ENCODE data around the gene RPS8.
A peak's percentile ranks its signal among the peaks of the same experiment; 100 is the strongest.
"Not testable (repeated sequence)": the region's sequence is repeated elsewhere in the genome, so short reads cannot be mapped to it uniquely, and the experiment has no call there.

Gene RPS8

GRCh38 chr1:44803062-44803311 is 27.6 kb downstream of the RPS8 start:
- DNase-seq (ENCODE audit: low read depth, low spot score) = no peak

- DNase-seq (ENCODE audit: low read depth, low spot score) = no peak
These were observed 28.2 kb downstream of the RPS8 start for GRCh38 chr1:44803312-44804095.

DNA sequence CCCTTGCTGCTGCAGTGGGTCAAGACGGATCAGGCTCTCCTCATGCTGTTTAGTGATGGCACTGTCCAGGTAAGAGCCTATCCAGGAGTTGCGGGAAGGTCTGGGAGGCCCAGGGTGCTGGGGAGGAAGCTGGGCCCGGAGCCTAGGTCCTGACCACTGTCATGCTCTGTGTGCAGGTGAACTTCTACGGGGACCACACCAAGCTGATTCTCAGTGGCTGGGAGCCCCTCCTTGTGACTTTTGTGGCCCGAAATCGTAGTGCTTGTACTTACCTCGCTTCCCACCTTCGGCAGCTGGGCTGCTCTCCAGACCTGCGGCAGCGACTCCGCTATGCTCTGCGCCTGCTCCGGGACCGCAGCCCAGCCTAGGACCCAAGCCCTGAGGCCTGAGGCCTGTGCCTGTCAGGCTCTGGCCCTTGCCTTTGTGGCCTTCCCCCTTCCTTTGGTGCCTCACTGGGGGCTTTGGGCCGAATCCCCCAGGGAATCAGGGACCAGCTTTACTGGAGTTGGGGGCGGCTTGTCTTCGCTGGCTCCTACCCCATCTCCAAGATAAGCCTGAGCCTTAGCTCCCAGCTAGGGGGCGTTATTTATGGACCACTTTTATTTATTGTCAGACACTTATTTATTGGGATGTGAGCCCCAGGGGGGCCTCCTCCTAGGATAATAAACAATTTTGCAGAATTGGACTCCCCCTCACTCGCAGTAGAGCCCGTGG is 30.1 kb downstream of the RPS8 start:
- no peak for DNase-seq (ENCODE audit: low read depth, low spot score)

DNA sequence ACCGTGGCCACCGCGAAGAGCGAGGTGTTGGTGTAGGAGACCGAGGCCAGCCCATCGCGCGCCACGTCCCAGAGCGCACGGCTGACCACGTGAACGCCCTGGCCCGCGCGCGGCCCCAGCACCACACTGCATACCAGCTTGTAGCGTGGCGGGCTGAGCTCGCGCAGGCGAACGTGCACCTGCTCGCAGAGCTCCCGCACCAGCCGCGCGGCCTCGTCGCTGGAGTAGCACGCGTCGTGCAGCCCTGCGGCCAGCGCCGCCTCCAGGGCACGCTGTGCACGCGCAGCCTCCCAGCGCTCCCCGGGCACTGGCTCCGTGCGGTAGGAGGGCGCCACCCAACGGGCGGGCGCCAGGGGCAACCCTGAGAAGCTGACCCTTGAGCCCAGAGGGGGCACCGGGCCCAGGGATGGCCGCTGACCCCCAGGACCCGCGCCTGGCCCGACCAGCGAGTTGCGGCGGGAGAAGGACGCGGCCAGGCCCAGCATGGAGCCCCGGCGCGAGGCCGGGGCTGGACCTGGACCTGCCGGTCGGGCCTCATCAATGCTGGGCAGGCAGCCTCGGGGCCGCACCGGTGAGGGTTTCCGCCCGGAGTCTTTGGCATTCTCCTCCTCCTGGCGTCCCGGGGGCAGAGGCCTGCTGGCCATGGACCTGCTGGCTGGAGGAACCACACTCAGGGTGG is 30.8 kb downstream of the RPS8 start:
- no peak for DNase-seq (ENCODE audit: low read depth, low spot score)

- no peak for DNase-seq (ENCODE audit: low read depth, low spot score)
These were observed 31.5 kb downstream of the RPS8 start, which contains the start of gene DYNLT4 for GRCh38 chr1:44806704-44807363. Gene DYNLT4 (minus strand): TSS chr1:44807351. CDS start chr1:44806668, 683 bp downstream.

DNA sequence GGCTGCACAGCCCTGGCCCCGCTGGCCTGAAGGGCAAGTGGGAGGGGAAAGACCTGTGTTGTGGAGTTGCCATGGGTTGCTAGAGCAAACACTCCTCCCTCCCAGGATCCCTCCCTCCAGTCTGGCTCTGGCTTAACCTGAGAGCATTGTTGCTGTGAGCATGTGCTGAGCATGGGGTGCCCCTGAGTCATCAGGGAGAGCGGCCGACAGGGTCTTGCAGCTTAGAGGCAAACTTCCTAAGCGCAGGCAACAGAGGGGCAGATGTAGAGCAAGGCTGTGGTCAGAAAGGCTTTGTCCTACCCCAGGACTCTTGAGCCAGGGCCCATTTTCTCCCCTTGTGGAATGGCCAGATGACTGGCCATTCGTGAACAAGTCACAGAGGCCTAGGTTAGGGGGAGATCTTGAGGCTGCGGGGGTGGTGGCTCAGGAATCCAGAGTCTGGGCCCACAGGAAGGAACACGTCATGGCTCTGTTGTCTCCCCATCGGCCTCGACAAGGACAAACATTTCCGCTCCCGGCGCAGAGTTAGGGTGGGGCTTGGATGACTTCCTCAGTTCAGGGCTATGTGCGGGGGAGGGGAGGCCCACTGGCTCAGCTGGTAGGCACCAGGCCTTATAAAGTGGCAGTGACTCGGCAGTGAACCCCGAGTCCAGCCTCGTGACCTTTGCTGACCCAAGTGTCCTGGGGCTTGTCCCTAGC is 32.2 kb downstream of the RPS8 start:
- peak; percentile 62 for DNase-seq (ENCODE audit: low read depth, low spot score)

- peak; percentile 42 for DNase-seq (ENCODE audit: low read depth, low spot score)
These were observed 33.0 kb downstream of the RPS8 start, which contains the start of gene BTBD19 for GRCh38 chr1:44808063-44808937. Gene BTBD19 (plus strand): TSS chr1:44808523. CDS start chr1:44808821, 298 bp downstream.

- DNase-seq (ENCODE audit: low read depth, low spot score) = peak; percentile 70
These were observed 33.9 kb downstream of the RPS8 start for GRCh38 chr1:44808938-44809917.

DNA sequence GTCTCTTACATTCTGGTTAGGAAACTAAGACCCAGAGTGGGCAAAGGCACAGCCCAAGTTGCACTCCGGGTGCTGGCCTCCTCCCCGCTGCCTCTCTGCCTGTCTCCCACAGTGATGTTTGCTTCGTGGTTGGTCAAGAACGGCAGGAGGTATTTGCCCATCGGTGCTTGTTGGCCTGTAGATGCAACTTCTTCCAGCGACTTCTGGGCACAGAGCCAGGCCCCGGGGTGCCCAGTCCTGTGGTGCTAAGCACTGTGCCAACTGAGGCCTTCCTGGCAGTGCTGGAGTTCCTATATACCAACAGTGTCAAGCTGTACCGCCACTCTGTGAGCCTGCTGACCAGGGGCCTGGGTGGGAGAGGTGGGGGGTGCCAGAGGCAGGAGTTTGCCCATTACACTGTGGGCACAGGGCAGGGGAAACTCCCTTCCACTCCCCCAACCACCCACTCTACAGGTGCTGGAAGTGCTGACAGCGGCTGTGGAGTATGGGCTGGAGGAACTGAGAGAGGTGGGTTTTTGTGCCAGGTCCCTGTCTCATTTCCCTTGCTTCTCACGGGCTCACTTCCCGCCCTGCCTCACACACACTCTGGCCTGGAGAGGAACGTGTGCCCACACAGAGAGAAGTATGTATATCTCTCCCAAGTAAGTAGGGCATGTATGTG is 34.9 kb downstream of the RPS8 start:
- DNase-seq (ENCODE audit: low read depth, low spot score) = no peak

GRCh38 chr1:44810762-44811105 is 35.4 kb downstream of the RPS8 start:
- not testable (repeated sequence) for DNase-seq (ENCODE audit: low read depth, low spot score)

- DNase-seq (ENCODE audit: low read depth, low spot score) = no peak
These were observed 35.9 kb downstream of the RPS8 start for GRCh38 chr1:44811234-44811633.

- no peak for DNase-seq (ENCODE audit: low read depth, low spot score)
These were observed 37.6 kb downstream of the RPS8 start for GRCh38 chr1:44812822-44813543.

DNA sequence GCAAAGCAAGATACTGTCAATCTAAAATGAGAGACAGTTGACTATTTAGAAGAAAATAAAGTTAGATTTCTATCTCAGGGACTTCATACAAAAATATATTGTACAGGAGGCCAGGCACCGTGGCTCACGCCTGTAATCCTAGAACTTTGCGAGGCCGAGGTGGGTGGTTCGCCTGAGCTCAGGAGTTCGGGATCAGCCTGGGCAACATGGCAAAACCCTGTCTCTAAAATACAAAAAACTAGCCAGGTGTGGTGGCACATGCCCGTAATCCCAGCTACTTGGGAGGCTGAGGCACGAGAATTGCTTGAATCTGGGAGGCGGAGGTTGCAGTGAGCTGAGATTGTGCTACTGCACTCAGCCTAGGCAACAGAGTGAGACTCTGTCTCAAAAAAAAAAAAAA is 40.6 kb downstream of the RPS8 start:
- DNase-seq (ENCODE audit: low read depth, low spot score) = not testable (repeated sequence)

- DNase-seq (ENCODE audit: low read depth, low spot score) = no peak
These were observed 42.0 kb downstream of the RPS8 start for GRCh38 chr1:44817307-44817706.

DNA sequence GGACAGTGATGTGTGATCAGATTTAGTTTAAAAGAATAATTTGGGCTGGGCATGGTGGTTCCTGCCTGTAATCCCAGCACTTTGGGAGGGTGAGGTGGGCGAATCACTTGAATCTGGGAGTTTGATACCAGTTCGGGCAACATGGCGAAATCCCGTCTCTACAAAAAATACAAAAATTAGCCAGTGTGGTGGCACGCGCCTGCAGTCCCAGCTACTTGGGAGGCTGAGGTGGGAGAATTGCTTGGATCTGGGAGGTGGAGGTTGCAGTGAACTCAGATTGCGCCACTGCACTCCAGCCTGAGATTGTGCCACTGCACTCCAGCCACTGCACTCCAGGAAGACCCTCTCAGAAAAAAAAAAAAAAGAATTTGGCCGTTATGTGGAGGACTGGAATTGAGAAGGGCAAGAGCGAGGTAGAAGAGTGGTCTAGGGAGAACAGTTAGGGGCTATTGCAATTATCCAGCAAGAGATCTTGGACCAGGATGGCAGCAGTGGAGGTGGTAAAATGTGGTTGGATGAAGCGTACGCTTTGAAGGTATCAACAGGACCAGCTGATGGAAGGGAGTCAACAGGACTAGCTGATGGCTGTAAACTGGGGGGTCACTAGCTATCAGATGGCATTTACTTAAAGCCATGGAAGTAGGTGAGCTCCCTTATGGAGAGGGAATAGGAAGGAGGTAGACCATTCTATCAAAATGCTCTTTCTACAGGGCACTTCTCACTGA is 42.6 kb downstream of the RPS8 start:
- no peak for DNase-seq (ENCODE audit: low read depth, low spot score)

GRCh38 chr1:44819196-44819607 is 43.9 kb downstream of the RPS8 start:
- DNase-seq (ENCODE audit: low read depth, low spot score) = no peak

DNA sequence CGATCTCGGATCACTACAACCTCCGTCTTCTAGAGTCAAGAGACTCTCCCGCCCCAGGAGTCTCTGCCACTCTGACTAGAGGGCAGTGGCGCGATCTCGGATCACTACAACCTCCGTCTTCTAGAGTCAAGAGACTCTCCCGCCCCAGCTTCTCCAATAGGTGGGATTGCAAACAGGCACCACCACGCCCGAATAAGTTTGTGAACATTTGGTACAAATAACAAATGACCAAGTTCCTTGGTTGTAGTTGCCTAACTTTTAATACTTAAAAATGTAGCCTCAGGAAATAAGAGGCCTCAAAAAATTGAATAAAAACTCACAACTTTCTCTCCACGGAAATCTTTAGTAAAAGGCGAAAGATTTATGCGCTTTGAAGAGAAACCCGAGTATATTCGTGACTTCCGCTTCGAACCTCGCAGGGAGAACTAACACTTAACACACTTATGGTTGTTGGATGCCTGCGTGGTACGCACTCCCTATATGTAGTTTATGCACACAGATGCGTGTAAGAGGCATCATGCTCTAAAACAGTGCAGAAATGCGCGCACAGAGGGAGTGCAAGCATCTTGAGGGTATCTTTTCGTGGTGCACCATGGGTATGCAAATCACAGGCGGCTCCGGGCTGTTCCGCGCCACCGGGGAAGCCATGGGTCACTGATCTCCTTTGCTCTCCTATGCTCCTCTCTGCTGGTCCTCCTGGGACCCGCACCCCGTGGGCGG is 44.4 kb downstream of the RPS8 start:
- peak; percentile 62 for DNase-seq (ENCODE audit: low read depth, low spot score)

All from activated naive CD8-positive, alpha-beta T cell treated with anti-CD3 and anti-CD28 coated beads, Interleukin-2, amount 50 U/mL, for 16 hours (primary cell).